PFSK-1 (cell line): ENCODE measurements around the gene DRC3.

ENCODE experiments used
- FOXP2 ChIP-seq: optimal IDR thresholded peaks from 2 replicates; pipeline ENCODE3; 2011; ENCODE audit warnings: borderline replicate concordance, control low read depth, inconsistent platforms; ENCODE audit not compliant: insufficient read depth; ENCODE audit errors: extremely low read length, extremely low read depth
- POLR2AphosphoS5 ChIP-seq: IDR thresholded peaks from 2 replicates; pipeline ENCODE4 v1.6.1; 2012; ENCODE audit warnings: low read depth, mild to moderate bottlenecking, control low read depth, low read length, moderate library complexity
- SIN3A ChIP-seq: IDR thresholded peaks from 2 replicates; pipeline ENCODE4 v1.6.1; 2012; ENCODE audit warnings: mild to moderate bottlenecking, low read length, moderate library complexity, borderline replicate concordance; ENCODE audit not compliant: insufficient read depth
- TAF1 ChIP-seq: IDR thresholded peaks from 2 replicates; pipeline ENCODE4 v1.6.1; 2012; ENCODE audit warnings: low read length, control low read depth, borderline replicate concordance; ENCODE audit not compliant: insufficient read depth
- TF ChIP-seq, protein P1 (sequence below), 2 experiments: IDR thresholded peaks; 2 replicates each; pipeline versions ENCODE4 v1.6.1 to v1.8.0; 2011 to 2012; ENCODE audit warnings: low read depth in 2 of 2, low read length in 2 of 2, control low read depth in 1 of 2, inconsistent platforms in 1 of 2, mild to moderate bottlenecking in 1 of 2, moderate library complexity in 1 of 2; ENCODE audit not compliant: insufficient read depth in 1 of 2

Gene DRC3

GRCh38 chr17:18037486-18037885 lies 64.8 kb downstream of the DRC3 start:
- TF ChIP-seq, protein P1, sequence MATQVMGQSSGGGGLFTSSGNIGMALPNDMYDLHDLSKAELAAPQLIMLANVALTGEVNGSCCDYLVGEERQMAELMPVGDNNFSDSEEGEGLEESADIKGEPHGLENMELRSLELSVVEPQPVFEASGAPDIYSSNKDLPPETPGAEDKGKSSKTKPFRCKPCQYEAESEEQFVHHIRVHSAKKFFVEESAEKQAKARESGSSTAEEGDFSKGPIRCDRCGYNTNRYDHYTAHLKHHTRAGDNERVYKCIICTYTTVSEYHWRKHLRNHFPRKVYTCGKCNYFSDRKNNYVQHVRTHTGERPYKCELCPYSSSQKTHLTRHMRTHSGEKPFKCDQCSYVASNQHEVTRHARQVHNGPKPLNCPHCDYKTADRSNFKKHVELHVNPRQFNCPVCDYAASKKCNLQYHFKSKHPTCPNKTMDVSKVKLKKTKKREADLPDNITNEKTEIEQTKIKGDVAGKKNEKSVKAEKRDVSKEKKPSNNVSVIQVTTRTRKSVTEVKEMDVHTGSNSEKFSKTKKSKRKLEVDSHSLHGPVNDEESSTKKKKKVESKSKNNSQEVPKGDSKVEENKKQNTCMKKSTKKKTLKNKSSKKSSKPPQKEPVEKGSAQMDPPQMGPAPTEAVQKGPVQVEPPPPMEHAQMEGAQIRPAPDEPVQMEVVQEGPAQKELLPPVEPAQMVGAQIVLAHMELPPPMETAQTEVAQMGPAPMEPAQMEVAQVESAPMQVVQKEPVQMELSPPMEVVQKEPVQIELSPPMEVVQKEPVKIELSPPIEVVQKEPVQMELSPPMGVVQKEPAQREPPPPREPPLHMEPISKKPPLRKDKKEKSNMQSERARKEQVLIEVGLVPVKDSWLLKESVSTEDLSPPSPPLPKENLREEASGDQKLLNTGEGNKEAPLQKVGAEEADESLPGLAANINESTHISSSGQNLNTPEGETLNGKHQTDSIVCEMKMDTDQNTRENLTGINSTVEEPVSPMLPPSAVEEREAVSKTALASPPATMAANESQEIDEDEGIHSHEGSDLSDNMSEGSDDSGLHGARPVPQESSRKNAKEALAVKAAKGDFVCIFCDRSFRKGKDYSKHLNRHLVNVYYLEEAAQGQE (IDR thresholded peaks at IDR 0.05; ENCODE audit: insufficient read depth in 1 of 2, low read depth in 2 of 2, low read length in 2 of 2): no peak
- TF ChIP-seq POLR2AphosphoS5 (no peak), FOXP2 (no peak), SIN3A (no peak), TAF1 (no peak)

- TF ChIP-seq POLR2AphosphoS5 (no peak), SIN3A (no peak), TAF1 (no peak), FOXP2 (no peak)
- TF ChIP-seq, protein P1 (IDR thresholded peaks at IDR 0.05; ENCODE audit: insufficient read depth in 1 of 2, low read depth in 2 of 2, low read length in 2 of 2): no peak
These were observed 65.6 kb downstream of the DRC3 start for GRCh38 chr17:18038149-18038850.

GRCh38 chr17:18038861-18039534 lies 66.3 kb downstream of the DRC3 start, which contains the start of the genes ATPAF2 and GID4:
Gene ATPAF2 (minus strand): TSS chr17:18039168. CDS start chr17:18039013, 155 bp downstream.
Gene GID4 (plus strand): TSS chr17:18039408. CDS start chr17:18039465, 57 bp downstream.
- TF ChIP-seq FOXP2 (peak; percentile 95), TAF1 (no peak), SIN3A (peak; percentile 58; the same call in 1 of the 2 replicates), POLR2AphosphoS5 (peak; percentile 65; the same call in 1 of the 2 replicates)
- TF ChIP-seq, protein P1 (IDR thresholded peaks at IDR 0.05; ENCODE audit: insufficient read depth in 1 of 2, low read depth in 2 of 2, low read length in 2 of 2): no peak

DNA sequence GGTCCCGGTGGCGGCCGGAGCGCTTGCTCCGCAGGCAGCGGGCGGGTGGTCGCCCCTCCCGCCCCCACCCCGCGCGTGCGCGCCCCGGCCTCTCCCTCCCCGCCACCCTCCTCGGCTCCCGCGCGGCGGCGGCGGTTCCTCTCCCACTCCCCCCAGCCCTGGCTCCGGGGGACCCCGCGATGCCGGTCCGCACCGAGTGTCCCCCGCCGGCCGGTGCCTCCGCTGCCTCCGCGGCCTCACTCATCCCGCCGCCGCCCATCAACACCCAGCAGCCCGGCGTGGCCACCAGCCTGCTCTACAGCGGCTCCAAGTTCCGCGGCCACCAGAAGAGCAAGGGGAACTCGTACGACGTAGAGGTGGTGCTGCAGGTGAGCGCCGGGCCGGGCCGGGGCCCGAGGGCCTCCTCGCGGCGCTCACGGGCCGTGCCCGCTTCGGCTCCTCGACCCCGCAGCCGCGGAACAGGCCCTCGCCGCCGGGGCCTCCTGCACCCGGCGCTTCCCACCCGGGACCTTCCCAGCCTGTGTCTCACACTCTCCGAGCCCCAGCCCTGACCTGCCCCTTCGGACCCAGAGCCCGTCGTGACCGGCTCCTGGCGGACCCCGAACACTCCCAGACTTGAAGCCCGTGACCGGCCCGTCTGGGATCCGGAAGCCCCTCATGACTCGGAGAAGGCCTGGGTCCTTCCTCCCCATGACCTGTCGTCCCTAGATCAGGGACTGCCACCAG lies 67.0 kb downstream of the DRC3 start:
- no peak for TF ChIP-seq SIN3A
- TF ChIP-seq, protein P1 (IDR thresholded peaks at IDR 0.05; ENCODE audit: insufficient read depth in 1 of 2, low read depth in 2 of 2, low read length in 2 of 2): no peak
- no peak for TF ChIP-seq TAF1
- TF ChIP-seq POLR2AphosphoS5: no peak
- no peak for TF ChIP-seq FOXP2
